Fibroblast of villous mesenchyme (primary cell): Measurements from ENCODE around the gene ABCB10. TPM values are rescaled to one million over a fixed set of nuclear protein-coding genes. Genes with fewer than 3 reads are reported as not detected.
A peak's percentile ranks its signal among the peaks of the same experiment; 100 is the strongest.
"Not testable (repeated sequence)": the region's sequence is repeated elsewhere in the genome, so short reads cannot be mapped to it uniquely, and the experiment has no call there.

Source experiments
- DNase-seq: peaks from one replicate; pipeline ENCODE4 v3.0.0-alpha.2; 2010; ENCODE audit warnings: low read depth
- H3K4me3 ChIP-seq: 2 replicates; pipeline ENCODE4 v1.5.1; 2011; ENCODE audit warnings: low read depth, mild to moderate bottlenecking, low read length
- CTCF ChIP-seq: IDR thresholded peaks from 2 replicates; pipeline ENCODE4 v1.5.1; 2012; ENCODE audit warnings: low read depth, mild to moderate bottlenecking, low read length; ENCODE audit not compliant: insufficient read depth
- total RNA-seq: library from RNA; depleted of rRNA; stranded (reverse); fragments of >200 nt; gene quantifications from 2 replicates; pipeline ENCODE4 v1.2.3, GENCODE V29; 2012

The ABCB10 gene
- total RNA-seq, 1 donor = 18.1 TPM

DNA sequence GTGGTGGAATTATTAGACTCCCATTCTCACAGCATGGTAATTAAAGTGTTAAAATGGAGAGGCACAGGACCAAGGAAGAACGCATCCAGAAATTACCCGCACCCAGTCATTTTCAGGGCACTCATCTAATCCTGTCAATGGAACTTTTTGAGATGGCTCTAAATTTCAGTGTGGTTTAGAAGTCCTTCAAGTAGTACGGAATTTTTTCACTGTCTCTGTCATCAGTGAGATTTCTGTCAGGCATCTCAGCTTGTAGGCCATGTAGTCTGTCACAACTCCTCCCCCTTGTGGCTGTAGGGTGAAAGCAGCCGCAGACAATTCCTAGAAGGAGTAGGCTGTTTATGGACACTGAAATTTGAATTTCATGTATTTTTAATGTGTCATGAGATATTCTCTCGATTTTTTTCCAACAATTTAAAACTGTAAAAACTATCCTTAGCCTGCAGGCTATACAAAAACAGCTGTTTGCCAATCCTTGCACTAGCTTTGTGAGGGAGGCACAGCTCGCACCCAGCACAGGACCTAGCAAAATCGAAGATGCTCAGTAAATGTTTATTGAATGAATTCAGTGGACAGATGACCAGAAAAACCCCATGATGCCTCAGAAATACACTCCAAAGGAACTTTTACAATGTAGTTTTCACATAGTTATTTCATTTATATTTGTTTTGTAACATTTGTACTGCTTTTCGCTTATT, 43.8 kb downstream of the ABCB10 start:
- peak; percentile 75 for DNase-seq
- peak; percentile 94 for TF ChIP-seq CTCF
- no peak overlapping the region for H3K4me3 ChIP-seq

- not testable (repeated sequence) for DNase-seq, H3K4me3 ChIP-seq
Measured at GRCh38 chr1:229511625-229512024, 46.9 kb downstream of the ABCB10 start.

GRCh38 chr1:229511201-229511600, 47.3 kb downstream of the ABCB10 start:
- not testable (repeated sequence) for DNase-seq, H3K4me3 ChIP-seq

- DNase-seq = peak; percentile 66
- H3K4me3 ChIP-seq = no peak overlapping the region
- no peak for TF ChIP-seq CTCF
Measured at GRCh38 chr1:229509576-229509975, 48.9 kb downstream of the ABCB10 start.

DNA sequence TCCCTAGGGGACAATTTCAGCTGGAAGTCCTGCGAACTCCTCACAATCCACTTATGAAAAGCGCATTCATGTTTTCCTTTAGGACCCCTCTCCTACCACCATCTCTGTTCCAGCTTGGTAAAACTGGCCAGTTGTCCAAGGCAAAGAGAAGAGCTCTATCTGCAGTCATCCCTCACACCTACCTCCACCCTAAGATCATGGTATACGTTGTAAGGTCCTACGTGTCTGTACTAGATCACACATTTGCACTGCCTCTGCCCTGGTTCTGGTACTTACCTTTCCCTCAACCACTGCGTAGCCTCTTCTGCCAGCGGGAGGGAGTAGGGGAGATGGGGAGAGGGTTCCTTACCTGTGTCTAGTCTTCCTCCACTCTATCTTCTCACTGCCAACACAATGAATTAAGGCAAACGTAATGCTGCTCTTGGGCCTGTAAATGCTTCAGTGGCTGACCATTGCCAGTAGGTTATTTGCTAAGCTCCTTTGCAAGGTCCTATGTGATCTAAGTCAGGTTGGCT, 49.6 kb downstream of the ABCB10 start:
- TF ChIP-seq CTCF = no peak
- no peak for DNase-seq
- H3K4me3 ChIP-seq = peak overlapping the region; percentile 87

- H3K4me3 ChIP-seq = peak within 1 kb of the TSS; percentile 87
- peak; percentile 99 for DNase-seq
- TF ChIP-seq CTCF = no peak
Measured at GRCh38 chr1:229507951-229508822, 50.3 kb downstream of the ABCB10 start, which contains the start of gene NUP133. TSS of gene NUP133 (minus strand) at chr1:229508341. CDS start at chr1:229508249, 92 bp downstream.

GRCh38 chr1:229507502-229507901, 51.0 kb downstream of the ABCB10 start:
- no peak for TF ChIP-seq CTCF
- DNase-seq = no peak
- peak overlapping the region; percentile 87 for H3K4me3 ChIP-seq
